GM19023 (cell line): Measurements from ENCODE around the gene RASSF1.

ENCODE experiments used
- ATAC-seq: cut with Tn5 transposase; IDR thresholded peaks from one replicate; pipeline ENCODE4 v1.9.1; 2021; ENCODE audit warnings: mild to moderate bottlenecking, moderate library complexity; ENCODE audit not compliant: unreplicated experiment

Gene RASSF1

GRCh38 chr3:50365842-50366220 lies 25.2 kb upstream of the RASSF1 start:
- ATAC-seq: no peak

- peak; percentile 92 for ATAC-seq
Observed at GRCh38 chr3:50365080-50365841, 24.6 kb upstream of the RASSF1 start.

GRCh38 chr3:50364573-50365079 lies 24.0 kb upstream of the RASSF1 start:
- ATAC-seq: no peak

- peak; percentile 18 for ATAC-seq
Observed at GRCh38 chr3:50359760-50360110, 19.1 kb upstream of the RASSF1 start.

- peak; percentile 99 for ATAC-seq
Observed at GRCh38 chr3:50358911-50359759, 18.5 kb upstream of the RASSF1 start, which contains the start of gene TMEM115. TSS of gene TMEM115 (minus strand) at chr3:50359521. CDS start at chr3:50359063, 458 bp downstream.

- ATAC-seq: no peak
Observed at GRCh38 chr3:50358355-50358910, 17.8 kb upstream of the RASSF1 start.

- ATAC-seq: no peak
Observed at GRCh38 chr3:50357481-50357880, 16.8 kb upstream of the RASSF1 start.

- no peak for ATAC-seq
Observed at GRCh38 chr3:50356553-50356952, 15.9 kb upstream of the RASSF1 start.

- no peak for ATAC-seq
Observed at GRCh38 chr3:50355829-50356552, 15.4 kb upstream of the RASSF1 start.

- ATAC-seq: no peak
Observed at GRCh38 chr3:50354850-50355249, 14.2 kb upstream of the RASSF1 start.

GRCh38 chr3:50354186-50354764 lies 13.6 kb upstream of the RASSF1 start:
- ATAC-seq: no peak

GRCh38 chr3:50353245-50354004 lies 12.8 kb upstream of the RASSF1 start:
- no peak for ATAC-seq

- no peak for ATAC-seq
Observed at GRCh38 chr3:50352781-50353180, 12.1 kb upstream of the RASSF1 start.

GRCh38 chr3:50351323-50351697 lies 10.7 kb upstream of the RASSF1 start:
- ATAC-seq: no peak

GRCh38 chr3:50350527-50351322 lies 10.1 kb upstream of the RASSF1 start, which contains the start of the genes CYB561D2 and NPRL2:
TSS of gene CYB561D2 (plus strand) at chr3:50350862. CDS start at chr3:50351434, 572 bp downstream.
TSS of gene NPRL2 (minus strand) at chr3:50350775. CDS start at chr3:50350652, 123 bp downstream.
- ATAC-seq: peak; percentile 83

- no peak for ATAC-seq
Observed at GRCh38 chr3:50350213-50350526, 9.5 kb upstream of the RASSF1 start.

- ATAC-seq: no peak
Observed at GRCh38 chr3:50347187-50347813, 6.7 kb upstream of the RASSF1 start.

GRCh38 chr3:50345586-50346234 lies 5.1 kb upstream of the RASSF1 start, which contains the start of gene ZMYND10:
TSS of gene ZMYND10 (minus strand) at chr3:50345732. CDS start at chr3:50345579, 153 bp downstream.
- ATAC-seq: no peak
